ENCODE measurements around the gene PLIN4.

GRCh38 chr19:4513248-4513647 lies 5.0 kb downstream of the PLIN4 start:
- TF ChIP-seq EZH2 (IDR thresholded peaks at IDR 0.05; ENCODE audit: insufficient read depth, poor library complexity, severe bottlenecking) (no peak), EZH2phosphoT487 (IDR thresholded peaks at IDR 0.05; ENCODE audit: insufficient read depth, low read depth) (no peak)
